ENCODE measurements around the gene GDPGP1. TPM values are rescaled to one million over a fixed set of nuclear protein-coding genes. Genes with fewer than 3 reads are reported as not detected.

The GDPGP1 gene
- total and polyA plus RNA-seq, 10 of the 15 experiments (the other 5 are each of a cell fraction or from before 2014, with no cell fraction given): 0.68 to 8.9 (median 3.0) TPM

DNA sequence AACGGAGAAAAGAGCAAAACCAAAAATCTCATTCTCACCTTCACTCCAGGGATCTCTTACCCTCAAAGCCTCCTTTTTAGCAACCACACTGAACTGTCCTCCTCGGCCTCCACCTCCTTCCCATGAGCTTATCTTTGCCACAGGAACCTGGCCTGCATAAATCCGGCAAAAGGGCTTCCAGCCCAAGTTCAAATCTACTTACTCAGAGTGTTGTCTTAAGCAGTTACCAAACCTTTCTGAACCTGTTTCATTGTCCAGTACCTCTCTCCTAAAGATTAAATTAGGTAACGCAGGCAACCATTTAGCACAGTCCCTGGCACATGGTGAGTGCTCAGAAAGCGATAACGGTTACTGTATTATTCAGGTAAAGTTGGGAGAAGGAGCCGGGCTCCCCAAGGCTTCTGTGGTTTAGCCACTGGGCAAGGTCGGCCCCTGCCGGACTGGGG is 1.0 kb upstream of the GDPGP1 start:
- no peaks in the 10 kb centered on the region for H4K20me1 ChIP-seq (ENCODE audit: control insufficient read depth, insufficient read depth)
- peaks cover 28% of the 10 kb centered on the region for H3K4me1 ChIP-seq (ENCODE audit: control insufficient read depth, insufficient read depth, low read length)
- ChIA-PET CTCF (interaction anchor here (1.0 to 4.8 kb wide), 21 partner anchors 11 to 150 kb away, joined by 3 to 38 read pairs (median 7); partner anchors contain the start of genes NGRN and SEMA4B), POLR2A (interaction anchor here (0.6 to 4.9 kb wide), 29 partner anchors 11 to 134 kb away, joined by 3 to 31 read pairs (median 5); partner anchors contain the start of genes IDH2, NGRN, SEMA4B and TTLL13), RAD21 (ENCODE audit: unreplicated experiment) (interaction anchor here (0.7 to 3.6 kb wide), 28 partner anchors 12 to 334 kb away, joined by 3 to 47 read pairs (median 6); partner anchors contain the start of genes NGRN, SEMA4B and TTLL13), SMC1A (ENCODE audit: uncharacterized antibody, unreplicated experiment) (interaction anchor here (0.9 to 4.5 kb wide), 26 partner anchors 10 to 702 kb away, joined by 3 to 70 read pairs (median 8); partner anchors contain the start of genes NGRN, SEMA4B, TTLL13 and UNC45A)
- no peak for DNase-seq (ENCODE audit: low read depth, low spot score)
- WGBS (ENCODE audit: insufficient coverage, insufficient replicate concordance, low lambda C conversion rate, missing lambda C conversion rate): 0% methylated on average over 9 of the region's 9 CpGs
- H3K4me3 ChIP-seq: peak overlapping the region; percentile 79
- H3K27me3 ChIP-seq (replicated peaks in 1 of 2; ENCODE audit: control insufficient read depth in 2 of 2, insufficient read depth in 2 of 2, low read length in 1 of 2): no peaks in the 10 kb centered on the region
- peak overlapping the region; percentile 85 for H3K9ac ChIP-seq (ENCODE audit: control insufficient read depth, insufficient read depth, low read length)
- H3K79me2 ChIP-seq (ENCODE audit: control insufficient read depth, insufficient read depth, low read length): peaks cover 19% of the 10 kb centered on the region
- H3K4me2 ChIP-seq (ENCODE audit: control insufficient read depth, insufficient read depth): peak overlapping the region; percentile 88
- no TSS peak for BruUV-seq (replicated peaks)
- no peaks in the 10 kb centered on the region for H3K9me3 ChIP-seq (replicated peaks; ENCODE audit: control insufficient read depth, insufficient read depth, low read length)
- intact Hi-C loops (cut with micrococcal nuclease; ENCODE audit: unreplicated experiment) (loop anchor here (2.0 to 5.0 kb wide), 6 partner anchors 26 to 429 kb away; partner anchors contain the start of gene AP3S2), in situ Hi-C loops (cut with MboI) (no loop called here)
- no peak for FAIRE-seq
- peak overlapping the region; percentile 86; the same call in 1 of the 2 replicates for H2AFZ ChIP-seq (ENCODE audit: control insufficient read depth, low read depth, low read length)
- peaks cover 12 to 16% of the 10 kb centered on the region in 2 experiments; a peak in 3 of 4 replicates for H3K36me3 ChIP-seq (ENCODE audit: control insufficient read depth in 2 of 2, insufficient read depth in 2 of 2, low read length in 1 of 2)
- peak overlapping the region; percentile 85 for H3K27ac ChIP-seq (ENCODE audit: control insufficient read depth, insufficient read depth)
- no peak for ATAC-seq
- TF ChIP-seq, protein P1, sequence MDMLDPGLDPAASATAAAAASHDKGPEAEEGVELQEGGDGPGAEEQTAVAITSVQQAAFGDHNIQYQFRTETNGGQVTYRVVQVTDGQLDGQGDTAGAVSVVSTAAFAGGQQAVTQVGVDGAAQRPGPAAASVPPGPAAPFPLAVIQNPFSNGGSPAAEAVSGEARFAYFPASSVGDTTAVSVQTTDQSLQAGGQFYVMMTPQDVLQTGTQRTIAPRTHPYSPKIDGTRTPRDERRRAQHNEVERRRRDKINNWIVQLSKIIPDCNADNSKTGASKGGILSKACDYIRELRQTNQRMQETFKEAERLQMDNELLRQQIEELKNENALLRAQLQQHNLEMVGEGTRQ (IDR thresholded peaks at IDR 0.05; ENCODE audit: borderline replicate concordance, low read depth, low read length): no peak
- TF ChIP-seq RUNX3 (IDR thresholded peaks at IDR 0.05; ENCODE audit: low read length) (peak; percentile 52), TCF12 (IDR thresholded peaks at IDR 0.05; ENCODE audit: low read depth, low read length) (no peak), SMC3 (IDR thresholded peaks at IDR 0.05; ENCODE audit: borderline replicate concordance, low read length) (peak; percentile 12; the same call in 1 of the 2 replicates), RBBP5 (conservative IDR thresholded peaks at IDR 0.05) (no peak), RAD21 (IDR thresholded peaks at IDR 0.05; ENCODE audit: insufficient read depth, low read depth, low read length) (peak; percentile 63), FOXM1 (IDR thresholded peaks at IDR 0.05; ENCODE audit: low read depth, low read length) (no peak), IKZF2 (IDR thresholded peaks at IDR 0.05) (peak in 1 of 2 experiments; percentile 37; a peak in 2 of 4 replicates), HDAC6 (IDR thresholded peaks at IDR 0.05; ENCODE audit: unreplicated experiment) (no peak), MTA2 (IDR thresholded peaks at IDR 0.05; ENCODE audit: low read depth) (no peak), ETV6 (conservative IDR thresholded peaks at IDR 0.05 in 1 of 2, IDR thresholded peaks at IDR 0.05 in 1 of 2; ENCODE audit: borderline replicate concordance in 1 of 2, low read depth in 1 of 2) (no peak), ZNF622 (IDR thresholded peaks at IDR 0.05) (no peak), SUPT20H (IDR thresholded peaks at IDR 0.05; ENCODE audit: borderline replicate concordance, control insufficient read depth, low read depth, low read length) (no peak)
- TF ChIP-seq, protein P2, sequence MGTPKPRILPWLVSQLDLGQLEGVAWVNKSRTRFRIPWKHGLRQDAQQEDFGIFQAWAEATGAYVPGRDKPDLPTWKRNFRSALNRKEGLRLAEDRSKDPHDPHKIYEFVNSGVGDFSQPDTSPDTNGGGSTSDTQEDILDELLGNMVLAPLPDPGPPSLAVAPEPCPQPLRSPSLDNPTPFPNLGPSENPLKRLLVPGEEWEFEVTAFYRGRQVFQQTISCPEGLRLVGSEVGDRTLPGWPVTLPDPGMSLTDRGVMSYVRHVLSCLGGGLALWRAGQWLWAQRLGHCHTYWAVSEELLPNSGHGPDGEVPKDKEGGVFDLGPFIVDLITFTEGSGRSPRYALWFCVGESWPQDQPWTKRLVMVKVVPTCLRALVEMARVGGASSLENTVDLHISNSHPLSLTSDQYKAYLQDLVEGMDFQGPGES (IDR thresholded peaks at IDR 0.05): no peak
- TF ChIP-seq, protein P3, sequence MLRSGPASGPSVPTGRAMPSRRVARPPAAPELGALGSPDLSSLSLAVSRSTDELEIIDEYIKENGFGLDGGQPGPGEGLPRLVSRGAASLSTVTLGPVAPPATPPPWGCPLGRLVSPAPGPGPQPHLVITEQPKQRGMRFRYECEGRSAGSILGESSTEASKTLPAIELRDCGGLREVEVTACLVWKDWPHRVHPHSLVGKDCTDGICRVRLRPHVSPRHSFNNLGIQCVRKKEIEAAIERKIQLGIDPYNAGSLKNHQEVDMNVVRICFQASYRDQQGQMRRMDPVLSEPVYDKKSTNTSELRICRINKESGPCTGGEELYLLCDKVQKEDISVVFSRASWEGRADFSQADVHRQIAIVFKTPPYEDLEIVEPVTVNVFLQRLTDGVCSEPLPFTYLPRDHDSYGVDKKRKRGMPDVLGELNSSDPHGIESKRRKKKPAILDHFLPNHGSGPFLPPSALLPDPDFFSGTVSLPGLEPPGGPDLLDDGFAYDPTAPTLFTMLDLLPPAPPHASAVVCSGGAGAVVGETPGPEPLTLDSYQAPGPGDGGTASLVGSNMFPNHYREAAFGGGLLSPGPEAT (IDR thresholded peaks at IDR 0.05; ENCODE audit: low read depth): no peak
- TF ChIP-seq, protein P4, sequence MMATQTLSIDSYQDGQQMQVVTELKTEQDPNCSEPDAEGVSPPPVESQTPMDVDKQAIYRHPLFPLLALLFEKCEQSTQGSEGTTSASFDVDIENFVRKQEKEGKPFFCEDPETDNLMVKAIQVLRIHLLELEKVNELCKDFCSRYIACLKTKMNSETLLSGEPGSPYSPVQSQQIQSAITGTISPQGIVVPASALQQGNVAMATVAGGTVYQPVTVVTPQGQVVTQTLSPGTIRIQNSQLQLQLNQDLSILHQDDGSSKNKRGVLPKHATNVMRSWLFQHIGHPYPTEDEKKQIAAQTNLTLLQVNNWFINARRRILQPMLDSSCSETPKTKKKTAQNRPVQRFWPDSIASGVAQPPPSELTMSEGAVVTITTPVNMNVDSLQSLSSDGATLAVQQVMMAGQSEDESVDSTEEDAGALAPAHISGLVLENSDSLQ (IDR thresholded peaks at IDR 0.05): no peak
- TF ChIP-seq, protein P5, sequence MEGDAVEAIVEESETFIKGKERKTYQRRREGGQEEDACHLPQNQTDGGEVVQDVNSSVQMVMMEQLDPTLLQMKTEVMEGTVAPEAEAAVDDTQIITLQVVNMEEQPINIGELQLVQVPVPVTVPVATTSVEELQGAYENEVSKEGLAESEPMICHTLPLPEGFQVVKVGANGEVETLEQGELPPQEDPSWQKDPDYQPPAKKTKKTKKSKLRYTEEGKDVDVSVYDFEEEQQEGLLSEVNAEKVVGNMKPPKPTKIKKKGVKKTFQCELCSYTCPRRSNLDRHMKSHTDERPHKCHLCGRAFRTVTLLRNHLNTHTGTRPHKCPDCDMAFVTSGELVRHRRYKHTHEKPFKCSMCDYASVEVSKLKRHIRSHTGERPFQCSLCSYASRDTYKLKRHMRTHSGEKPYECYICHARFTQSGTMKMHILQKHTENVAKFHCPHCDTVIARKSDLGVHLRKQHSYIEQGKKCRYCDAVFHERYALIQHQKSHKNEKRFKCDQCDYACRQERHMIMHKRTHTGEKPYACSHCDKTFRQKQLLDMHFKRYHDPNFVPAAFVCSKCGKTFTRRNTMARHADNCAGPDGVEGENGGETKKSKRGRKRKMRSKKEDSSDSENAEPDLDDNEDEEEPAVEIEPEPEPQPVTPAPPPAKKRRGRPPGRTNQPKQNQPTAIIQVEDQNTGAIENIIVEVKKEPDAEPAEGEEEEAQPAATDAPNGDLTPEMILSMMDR (IDR thresholded peaks at IDR 0.05 in 2 of 3, conservative IDR thresholded peaks at IDR 0.05 in 1 of 3; ENCODE audit: control insufficient read depth in 2 of 3, extremely low read depth in 1 of 3, insufficient read depth in 1 of 3, low read depth in 3 of 3, low read length in 3 of 3): peak; percentile 40 to 61 (median 44); a peak in 4 of 6 replicates
